K562 (cell line): ENCODE results near the gene NKIRAS2. TPM values are rescaled to one million over a fixed set of nuclear protein-coding genes. Genes with fewer than 3 reads are reported as not detected.

Experiments used
- BRCA1 ChIP-seq, 2 experiments: fragments of 450-650 bp in 1 of 2; sonication (generic) in 1 of 2; formaldehyde crosslinking in 1 of 2; IDR thresholded peaks; 2 replicates each; pipeline versions ENCODE4 v1.5.0 to v1.6.1; 2017 to 2020; ENCODE audit warnings: mild to moderate bottlenecking in 1 of 2, missing genetic modification reagents in 1 of 2
- EWSR1 ChIP-seq: fragments of 450-650 bp; IDR thresholded peaks from 2 replicates; pipeline ENCODE4 v1.6.1; 2018; ENCODE audit warnings: borderline replicate concordance, mild to moderate bottlenecking, low read depth, moderate library complexity; ENCODE audit not compliant: partially characterized antibody
- HBP1 ChIP-seq: fragments of 450-650 bp; formaldehyde crosslinking; IDR thresholded peaks from 2 replicates; pipeline ENCODE4 v1.4.0; 2022; ENCODE audit warnings: missing genetic modification characterization
- HMG20A ChIP-seq: fragments of 450-650 bp; formaldehyde crosslinking; conservative IDR thresholded peaks from 2 replicates; pipeline ENCODE4 v1.4.0; 2020; ENCODE audit warnings: mild to moderate bottlenecking, mixed read lengths
- HOXB6 ChIP-seq: fragments of 250-450 bp; sonication (Bioruptor Pico); IDR thresholded peaks from 2 replicates; pipeline ENCODE4 v1.5.1; 2022; ENCODE audit warnings: mild to moderate bottlenecking, borderline replicate concordance
- MCM5 ChIP-seq: fragments of 450-650 bp; IDR thresholded peaks from 2 replicates; pipeline ENCODE4 v1.6.1; 2016; ENCODE audit warnings: low read depth
- NONO ChIP-seq, 2 experiments: fragments of 200-400 bp in 1 of 2; fragments of 450-650 bp in 1 of 2; formaldehyde crosslinking in 1 of 2; IDR thresholded peaks; 2 replicates each; pipeline ENCODE4 v1.6.1; 2017; ENCODE audit warnings: low read depth in 2 of 2, mild to moderate bottlenecking in 2 of 2, moderate library complexity in 2 of 2, low read length in 1 of 2
- PRPF4 ChIP-seq: fragments of 200-400 bp; formaldehyde crosslinking; IDR thresholded peaks from one replicate; pipeline ENCODE4 v1.6.1; 2017; ENCODE audit warnings: low read length, low read depth, mild to moderate bottlenecking; ENCODE audit not compliant: insufficient read depth, poor library complexity, severe bottlenecking
- RBM25 ChIP-seq: fragments of 200-400 bp; formaldehyde crosslinking; IDR thresholded peaks from 2 replicates; pipeline ENCODE4 v1.6.1; 2018; ENCODE audit warnings: low read length, low read depth, moderate library complexity; ENCODE audit not compliant: severe bottlenecking
- RFX1 ChIP-seq: fragments of 450-650 bp; IDR thresholded peaks from 2 replicates; pipeline ENCODE4 v1.6.1; 2016; ENCODE audit warnings: mild to moderate bottlenecking, moderate library complexity
- SMAD4 ChIP-seq: fragments of 250-450 bp; sonication (Bioruptor Pico); conservative IDR thresholded peaks from 2 replicates; pipeline ENCODE4 v1.8.0; 2021; ENCODE audit warnings: inconsistent platforms, mild to moderate bottlenecking, moderate library complexity
- SMARCB1 ChIP-seq: IDR thresholded peaks from 2 replicates; pipeline ENCODE4 v1.6.1; 2011; ENCODE audit warnings: improper control_type of control experiment, low read depth; ENCODE audit not compliant: insufficient read length
- UBTF ChIP-seq, 2 experiments: IDR thresholded peaks; 2 replicates each; pipeline ENCODE4 v1.6.1; 2012; ENCODE audit warnings: improper control_type of control experiment in 2 of 2, low read depth in 2 of 2, low read length in 2 of 2, borderline replicate concordance in 1 of 2
- ZC3H8 ChIP-seq: fragments of 450-650 bp; IDR thresholded peaks from 2 replicates; pipeline ENCODE4 v1.6.1; 2017
- ZNF121 ChIP-seq: sonication (generic); formaldehyde crosslinking; conservative IDR thresholded peaks from 2 replicates; pipeline ENCODE4 v1.8.0; 2022; ENCODE audit warnings: missing genetic modification reagents
- ZNF133 ChIP-seq: fragments of 250-450 bp; sonication (Bioruptor Pico); IDR thresholded peaks from 2 replicates; pipeline ENCODE4 v1.4.0; 2020; ENCODE audit warnings: mild to moderate bottlenecking
- ZNF212 ChIP-seq: fragments of 450-650 bp; formaldehyde crosslinking; IDR thresholded peaks from 2 replicates; pipeline ENCODE4 v1.4.0; 2020; ENCODE audit warnings: mild to moderate bottlenecking
- polyA plus RNA-seq, 8 experiments: library from polyadenylated mRNA; depleted of rRNA in 4 of 8; stranded (reverse) in 5 of 8; unstranded in 3 of 8; fragments of >200 nt; fragmentation: Nextera tagmentation in 2 of 8; fragmentation: Illumina TruSeq in 1 of 8; extraction: Ambion mirVana in 2 of 8; extraction: Trizol in 1 of 8; gene quantifications; 2 replicates each; pipeline versions ENCODE4 v1.2.1 to v1.2.3, GENCODE V29; 2011 to 2014; ENCODE audit warnings: inconsistent platforms in 1 of 8, missing spikeins in 1 of 8
- total RNA-seq, 7 experiments: library from RNA; depleted of rRNA in 6 of 7; stranded (reverse); fragments of >200 nt in 6 of 7; fragmentation: Illumina TruSeq in 2 of 7; extraction: Trizol in 2 of 7; gene quantifications; 2 replicates each; pipeline versions ENCODE4 v1.2.1 to v1.2.3, GENCODE V29; 2011 to 2021; ENCODE audit warnings: low replicate concordance in 1 of 7
- TF ChIP-seq, protein P1 (sequence below): fragments of 450-650 bp; IDR thresholded peaks from 2 replicates; pipeline ENCODE4 v1.6.1; 2016; ENCODE audit warnings: mild to moderate bottlenecking
- TF ChIP-seq, protein P2 (sequence below): sonication (generic); formaldehyde crosslinking; IDR thresholded peaks from 2 replicates; pipeline ENCODE4 v1.8.1; 2023; ENCODE audit warnings: mild to moderate bottlenecking, missing genetic modification reagents

NKIRAS2 gene
- total and polyA plus RNA-seq, 9 of the 15 experiments (the other 6 are each of a cell fraction or from before 2014, with no cell fraction given): 10.1 to 65.5 (median 29.8) TPM

DNA sequence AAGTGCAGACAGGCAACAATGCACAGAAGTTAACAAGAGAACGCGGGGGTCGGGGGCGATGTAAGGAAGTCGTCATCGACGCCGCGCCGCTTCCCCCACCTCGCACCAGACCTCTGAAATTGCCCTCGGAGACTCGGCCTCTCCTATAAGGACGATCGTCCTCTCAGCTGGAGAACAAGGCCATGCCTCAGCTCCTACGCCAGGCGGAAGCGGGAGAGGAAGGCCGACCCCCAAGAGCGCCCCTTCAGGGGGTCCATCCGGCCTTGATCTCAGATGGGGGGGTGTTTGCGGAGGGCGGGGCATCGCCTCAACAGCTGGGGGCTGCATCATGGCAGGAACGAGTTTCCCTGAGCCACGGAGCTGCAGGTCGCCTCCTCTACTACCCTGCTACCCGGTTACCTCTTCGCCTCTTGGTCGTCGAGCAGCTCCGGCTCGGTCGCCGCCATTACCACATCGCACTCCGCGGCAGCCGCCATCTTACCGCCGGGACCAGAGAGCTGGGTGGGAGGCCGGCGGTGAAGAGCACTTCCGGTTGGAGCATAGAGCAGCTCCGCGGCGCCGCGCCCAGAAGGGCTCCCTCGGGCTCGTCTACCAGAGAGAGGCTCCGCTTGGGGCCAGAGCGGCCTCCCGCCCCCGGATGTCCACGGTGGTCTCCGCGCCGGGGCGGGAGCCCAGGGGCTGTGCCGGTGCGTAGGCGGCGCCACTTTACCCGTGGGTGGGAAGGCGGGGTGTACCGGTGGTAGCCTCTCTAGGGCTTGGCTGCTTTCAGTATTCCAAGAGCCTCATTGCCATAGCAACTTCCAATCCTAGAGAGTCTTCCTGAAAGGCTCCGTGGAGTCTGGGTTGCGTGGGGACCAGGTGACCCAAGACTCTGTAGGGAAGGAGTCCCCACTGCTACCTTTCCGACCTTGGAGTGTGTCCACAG, 2.7 kb upstream of the NKIRAS2 start, which contains the start of gene DNAJC7 (continued):
- TF ChIP-seq, protein P1, sequence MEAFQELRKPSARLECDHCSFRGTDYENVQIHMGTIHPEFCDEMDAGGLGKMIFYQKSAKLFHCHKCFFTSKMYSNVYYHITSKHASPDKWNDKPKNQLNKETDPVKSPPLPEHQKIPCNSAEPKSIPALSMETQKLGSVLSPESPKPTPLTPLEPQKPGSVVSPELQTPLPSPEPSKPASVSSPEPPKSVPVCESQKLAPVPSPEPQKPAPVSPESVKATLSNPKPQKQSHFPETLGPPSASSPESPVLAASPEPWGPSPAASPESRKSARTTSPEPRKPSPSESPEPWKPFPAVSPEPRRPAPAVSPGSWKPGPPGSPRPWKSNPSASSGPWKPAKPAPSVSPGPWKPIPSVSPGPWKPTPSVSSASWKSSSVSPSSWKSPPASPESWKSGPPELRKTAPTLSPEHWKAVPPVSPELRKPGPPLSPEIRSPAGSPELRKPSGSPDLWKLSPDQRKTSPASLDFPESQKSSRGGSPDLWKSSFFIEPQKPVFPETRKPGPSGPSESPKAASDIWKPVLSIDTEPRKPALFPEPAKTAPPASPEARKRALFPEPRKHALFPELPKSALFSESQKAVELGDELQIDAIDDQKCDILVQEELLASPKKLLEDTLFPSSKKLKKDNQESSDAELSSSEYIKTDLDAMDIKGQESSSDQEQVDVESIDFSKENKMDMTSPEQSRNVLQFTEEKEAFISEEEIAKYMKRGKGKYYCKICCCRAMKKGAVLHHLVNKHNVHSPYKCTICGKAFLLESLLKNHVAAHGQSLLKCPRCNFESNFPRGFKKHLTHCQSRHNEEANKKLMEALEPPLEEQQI: no peak
- TF ChIP-seq HBP1: peak; percentile 73; the same call in 1 of the 2 replicates
- no peak for TF ChIP-seq NONO (IDR thresholded peaks at IDR 0.05; ENCODE audit: low read depth in 2 of 2, low read length in 1 of 2)
- no peak for TF ChIP-seq UBTF (IDR thresholded peaks at IDR 0.05; ENCODE audit: borderline replicate concordance in 1 of 2, low read depth in 2 of 2, low read length in 2 of 2)
- no peak for TF ChIP-seq RBM25
- no peak for TF ChIP-seq HOXB6 (CRISPR knock-in tag)
- TF ChIP-seq, protein P2, sequence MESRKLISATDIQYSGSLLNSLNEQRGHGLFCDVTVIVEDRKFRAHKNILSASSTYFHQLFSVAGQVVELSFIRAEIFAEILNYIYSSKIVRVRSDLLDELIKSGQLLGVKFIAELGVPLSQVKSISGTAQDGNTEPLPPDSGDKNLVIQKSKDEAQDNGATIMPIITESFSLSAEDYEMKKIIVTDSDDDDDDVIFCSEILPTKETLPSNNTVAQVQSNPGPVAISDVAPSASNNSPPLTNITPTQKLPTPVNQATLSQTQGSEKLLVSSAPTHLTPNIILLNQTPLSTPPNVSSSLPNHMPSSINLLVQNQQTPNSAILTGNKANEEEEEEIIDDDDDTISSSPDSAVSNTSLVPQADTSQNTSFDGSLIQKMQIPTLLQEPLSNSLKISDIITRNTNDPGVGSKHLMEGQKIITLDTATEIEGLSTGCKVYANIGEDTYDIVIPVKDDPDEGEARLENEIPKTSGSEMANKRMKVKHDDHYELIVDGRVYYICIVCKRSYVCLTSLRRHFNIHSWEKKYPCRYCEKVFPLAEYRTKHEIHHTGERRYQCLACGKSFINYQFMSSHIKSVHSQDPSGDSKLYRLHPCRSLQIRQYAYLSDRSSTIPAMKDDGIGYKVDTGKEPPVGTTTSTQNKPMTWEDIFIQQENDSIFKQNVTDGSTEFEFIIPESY: no peak
- TF ChIP-seq RFX1: peak; percentile 94
- TF ChIP-seq ZNF121 (CRISPR knock-in tag): no peak
- no peak for TF ChIP-seq MCM5
- TF ChIP-seq SMAD4 (CRISPR knock-in tag): peak; percentile 90
- no peak for TF ChIP-seq HMG20A (CRISPR knock-in tag)
- no peak for TF ChIP-seq SMARCB1
- TF ChIP-seq ZNF133: no peak
- no peak for TF ChIP-seq BRCA1 (IDR thresholded peaks at IDR 0.05)
- no peak for TF ChIP-seq BRCA1 (CRISPR knock-in tag; IDR thresholded peaks at IDR 0.05)
- TF ChIP-seq PRPF4: no peak
- TF ChIP-seq EWSR1: no peak
- no peak for TF ChIP-seq ZC3H8
- no peak for TF ChIP-seq ZNF212 (CRISPR knock-in tag)
